MM.1S (cell line): Measurements from ENCODE around the gene SORL1.

ENCODE experiments used
- DNase-seq: peaks from one replicate; pipeline ENCODE4 v3.0.0-alpha.2; 2015
- H2AFZ ChIP-seq: fragments of 300-600 bp; sonication (generic); 2 replicates; pipeline ENCODE4 v1.6.0; 2016; ENCODE audit warnings: antibody characterized with exemption, low read length
- H3F3A ChIP-seq: fragments of 300-600 bp; sonication (generic); 2 replicates; pipeline ENCODE4 v1.6.1; 2016; ENCODE audit warnings: mild to moderate bottlenecking, antibody characterized with exemption, low read length, moderate library complexity, mixed read lengths; ENCODE audit not compliant: insufficient read depth
- H3K27ac ChIP-seq: fragments of 300-600 bp; sonication (generic); 2 replicates; pipeline ENCODE4 v1.5.1; 2016; ENCODE audit warnings: mild to moderate bottlenecking, low read length
- H3K27me3 ChIP-seq: fragments of 300-600 bp; sonication (generic); replicated peaks from 2 replicates; pipeline ENCODE4 v1.6.0; 2016; ENCODE audit warnings: low read length; ENCODE audit not compliant: insufficient read depth
- H3K36me3 ChIP-seq: fragments of 300-600 bp; sonication (generic); replicated peaks from 2 replicates; pipeline ENCODE4 v1.6.1; 2016; ENCODE audit warnings: mild to moderate bottlenecking, low read length, mixed read lengths; ENCODE audit not compliant: insufficient read depth
- H3K4me1 ChIP-seq: fragments of 300-600 bp; sonication (generic); 2 replicates; pipeline ENCODE4 v1.6.1; 2016; ENCODE audit warnings: low read length, mixed read lengths
- H3K4me2 ChIP-seq: fragments of 300-600 bp; sonication (generic); 2 replicates; pipeline ENCODE4 v1.6.0; 2016; ENCODE audit warnings: low read depth, low read length
- H3K4me3 ChIP-seq: fragments of 300-600 bp; sonication (generic); 2 replicates; pipeline ENCODE4 v1.5.1; 2016; ENCODE audit warnings: low read length, mixed read lengths
- H3K79me2 ChIP-seq: fragments of 300-600 bp; sonication (generic); 2 replicates; pipeline ENCODE4 v1.6.1; 2016; ENCODE audit warnings: mixed run types, low read length, mixed read lengths
- H3K9ac ChIP-seq: fragments of 300-600 bp; sonication (generic); 2 replicates; pipeline ENCODE4 v1.6.1; 2016; ENCODE audit warnings: low read length, mixed read lengths
- H3K9me2 ChIP-seq: fragments of 300-600 bp; sonication (generic); replicated peaks from 2 replicates; pipeline ENCODE4 v1.6.1; 2016; ENCODE audit warnings: mild to moderate bottlenecking, low read length, mixed read lengths; ENCODE audit not compliant: insufficient read depth
- H3K9me3 ChIP-seq: fragments of 300-600 bp; sonication (generic); replicated peaks from 2 replicates; pipeline ENCODE4 v1.6.1; 2016; ENCODE audit warnings: mild to moderate bottlenecking, low read length, mixed read lengths; ENCODE audit not compliant: insufficient read depth
- H4K20me1 ChIP-seq: fragments of 300-600 bp; sonication (generic); 2 replicates; pipeline ENCODE4 v1.6.1; 2016; ENCODE audit warnings: mild to moderate bottlenecking, low read length, moderate library complexity, mixed read lengths; ENCODE audit not compliant: insufficient read depth
- EZH2 ChIP-seq: fragments of 300-600 bp; sonication (generic); optimal IDR thresholded peaks from 2 replicates; pipeline ENCODE3; 2017; ENCODE audit warnings: low read depth, mild to moderate bottlenecking, antibody characterized with exemption, low read length, mixed read lengths
- EZH2phosphoT487 ChIP-seq: fragments of 300-600 bp; sonication (generic); IDR thresholded peaks from 2 replicates; pipeline ENCODE4 v1.6.1; 2018; ENCODE audit warnings: antibody characterized with exemption, low read length
- TF ChIP-seq, protein P1 (sequence below): fragments of 300-600 bp; sonication (generic); IDR thresholded peaks from 2 replicates; pipeline ENCODE4 v1.5.1; 2016; ENCODE audit warnings: antibody characterized with exemption, low read length, mixed read lengths

Gene SORL1

DNA sequence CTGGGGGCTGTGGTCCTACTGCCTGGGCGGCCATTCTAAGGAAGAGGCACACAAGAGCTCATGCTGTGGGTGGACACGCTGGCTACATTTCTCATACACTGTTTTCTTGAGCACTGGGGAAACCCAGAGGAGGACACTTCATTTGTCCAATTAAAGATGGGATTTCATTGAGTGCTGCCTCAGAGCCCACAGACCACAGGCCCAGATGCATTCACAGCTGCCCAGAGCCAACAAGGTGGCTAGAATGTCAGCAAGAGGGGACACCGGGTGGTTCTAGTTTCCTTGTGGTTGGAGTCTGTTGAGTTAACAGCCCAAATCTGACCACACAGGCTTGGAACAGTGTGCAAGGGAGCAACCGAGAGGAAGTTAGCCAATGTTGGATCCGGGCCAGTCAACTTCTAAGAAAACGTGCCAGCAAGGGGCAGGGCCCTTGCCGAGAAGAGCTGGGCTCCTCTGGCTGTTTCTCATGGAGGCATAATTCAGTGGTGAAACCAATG is 35.0 kb upstream of the SORL1 start:
- Histone ChIP-seq H3K4me2 (no peak overlapping the region), H3K27me3 (no peaks in the 10 kb centered on the region), H2AFZ (no peak overlapping the region), H3K79me2 (no peaks in the 10 kb centered on the region), H3F3A (peaks cover 10% of the 10 kb centered on the region; the same call in 1 of the 2 replicates), H3K9ac (no peak overlapping the region), H3K4me1 (peaks cover 15% of the 10 kb centered on the region), H3K9me3 (no peaks in the 10 kb centered on the region), H4K20me1 (no peaks in the 10 kb centered on the region), H3K27ac (no peak overlapping the region), H3K36me3 (no peaks in the 10 kb centered on the region), H3K4me3 (no peak overlapping the region), H3K9me2 (no peaks in the 10 kb centered on the region)
- DNase-seq = no peak
- no peak for TF ChIP-seq EZH2phosphoT487
- no peak for TF ChIP-seq EZH2
- TF ChIP-seq, protein P1, sequence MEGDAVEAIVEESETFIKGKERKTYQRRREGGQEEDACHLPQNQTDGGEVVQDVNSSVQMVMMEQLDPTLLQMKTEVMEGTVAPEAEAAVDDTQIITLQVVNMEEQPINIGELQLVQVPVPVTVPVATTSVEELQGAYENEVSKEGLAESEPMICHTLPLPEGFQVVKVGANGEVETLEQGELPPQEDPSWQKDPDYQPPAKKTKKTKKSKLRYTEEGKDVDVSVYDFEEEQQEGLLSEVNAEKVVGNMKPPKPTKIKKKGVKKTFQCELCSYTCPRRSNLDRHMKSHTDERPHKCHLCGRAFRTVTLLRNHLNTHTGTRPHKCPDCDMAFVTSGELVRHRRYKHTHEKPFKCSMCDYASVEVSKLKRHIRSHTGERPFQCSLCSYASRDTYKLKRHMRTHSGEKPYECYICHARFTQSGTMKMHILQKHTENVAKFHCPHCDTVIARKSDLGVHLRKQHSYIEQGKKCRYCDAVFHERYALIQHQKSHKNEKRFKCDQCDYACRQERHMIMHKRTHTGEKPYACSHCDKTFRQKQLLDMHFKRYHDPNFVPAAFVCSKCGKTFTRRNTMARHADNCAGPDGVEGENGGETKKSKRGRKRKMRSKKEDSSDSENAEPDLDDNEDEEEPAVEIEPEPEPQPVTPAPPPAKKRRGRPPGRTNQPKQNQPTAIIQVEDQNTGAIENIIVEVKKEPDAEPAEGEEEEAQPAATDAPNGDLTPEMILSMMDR = no peak

DNA sequence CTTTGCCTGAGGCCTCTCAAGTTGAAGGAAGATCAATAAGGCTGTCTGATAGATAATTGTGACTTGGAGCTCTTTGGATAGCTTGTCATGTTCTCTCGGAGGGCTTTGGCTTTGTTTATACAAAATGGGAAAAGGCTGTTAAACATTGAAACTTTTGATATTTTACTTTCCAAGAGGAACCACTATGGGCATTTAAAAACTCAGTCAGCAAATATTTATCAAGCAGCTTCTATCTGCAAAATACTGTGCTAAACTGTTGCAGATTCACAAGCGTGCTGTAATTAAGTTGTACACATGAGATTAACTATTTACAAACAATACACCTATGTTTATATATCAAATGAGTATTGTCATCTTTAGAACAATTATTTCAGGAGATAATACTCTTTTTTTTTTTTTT is 34.5 kb upstream of the SORL1 start:
- H2AFZ ChIP-seq = no peak overlapping the region
- H3K4me3 ChIP-seq = no peak overlapping the region

DNA sequence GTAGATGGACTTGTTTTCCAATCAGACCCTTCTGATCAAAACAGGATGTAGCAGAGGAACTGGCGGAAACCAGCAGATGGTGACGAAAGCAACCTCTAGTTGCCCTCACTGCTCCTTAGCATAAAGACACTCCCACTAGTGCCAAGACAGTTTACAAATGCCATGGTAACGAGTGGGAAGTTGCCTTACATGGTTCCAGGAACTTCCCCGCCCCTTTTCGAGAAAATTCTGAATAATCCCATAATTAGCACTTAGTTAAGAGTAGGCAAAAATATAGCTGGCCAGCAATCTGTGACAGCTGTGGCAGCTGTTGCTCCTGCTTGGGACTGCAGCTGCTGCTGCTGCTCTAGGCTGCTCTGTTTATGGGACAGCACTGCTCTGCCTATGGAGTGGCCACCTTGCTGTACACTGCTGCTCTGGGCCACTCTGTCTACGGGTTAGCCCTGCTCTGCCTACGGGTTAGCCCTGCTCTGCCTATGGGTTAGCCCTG is 33.4 kb upstream of the SORL1 start:
- Histone ChIP-seq H3F3A (peaks cover 10% of the 10 kb centered on the region; the same call in 1 of the 2 replicates), H3K27me3 (no peaks in the 10 kb centered on the region), H3K4me2 (no peak overlapping the region), H3K9me2 (no peaks in the 10 kb centered on the region), H3K27ac (no peak overlapping the region), H3K79me2 (no peaks in the 10 kb centered on the region), H4K20me1 (no peaks in the 10 kb centered on the region), H3K36me3 (no peaks in the 10 kb centered on the region), H3K4me3 (no peak overlapping the region), H3K4me1 (peaks cover 17% of the 10 kb centered on the region), H2AFZ (no peak overlapping the region), H3K9ac (no peak overlapping the region), H3K9me3 (no peaks in the 10 kb centered on the region)
- TF ChIP-seq EZH2 (no peak), EZH2phosphoT487 (no peak)
- TF ChIP-seq, protein P1 = no peak
- no peak for DNase-seq

More for the DNA sequence above, 34.5 kb upstream of the SORL1 start:
- H3K9me2 ChIP-seq = no peaks in the 10 kb centered on the region
- H3K9me3 ChIP-seq = no peaks in the 10 kb centered on the region
- peaks cover 10% of the 10 kb centered on the region; the same call in 1 of the 2 replicates for H3F3A ChIP-seq
- no peak overlapping the region for H3K9ac ChIP-seq
- H3K4me1 ChIP-seq = peaks cover 16% of the 10 kb centered on the region
- H3K27ac ChIP-seq = no peak overlapping the region
- no peaks in the 10 kb centered on the region for H3K27me3 ChIP-seq
- no peaks in the 10 kb centered on the region for H4K20me1 ChIP-seq
- H3K79me2 ChIP-seq = no peaks in the 10 kb centered on the region
- no peak for DNase-seq
- H3K4me2 ChIP-seq = no peak overlapping the region
- TF ChIP-seq, protein P1 = no peak
- TF ChIP-seq EZH2phosphoT487 (no peak), EZH2 (no peak)
- H3K36me3 ChIP-seq = no peaks in the 10 kb centered on the region
